Mesothelial cell of epicardium (in vitro differentiated cells): ENCODE measurements around the gene STIM1. TPM values are rescaled to one million over a fixed set of nuclear protein-coding genes. Genes with fewer than 3 reads are reported as not detected.

Experiments
- DNase-seq, 2 experiments: peaks; one replicate each; pipeline ENCODE4 v3.0.0; 2021; ENCODE audit warnings: low spot score in 2 of 2; ENCODE audit not compliant: unreplicated experiment in 2 of 2
- H3K27ac Mint-ChIP-seq: 2 replicates; pipeline ENCODE4 v1.8.0; 2021; ENCODE audit warnings: mixed read lengths
- H3K27me3 Mint-ChIP-seq: 2 replicates; pipeline ENCODE4 v1.8.0; 2021; ENCODE audit warnings: low read depth, mixed read lengths
- H3K36me3 Mint-ChIP-seq: 2 replicates; pipeline ENCODE4 v1.8.0; 2021; ENCODE audit warnings: mixed read lengths
- H3K4me1 Mint-ChIP-seq: 2 replicates; pipeline ENCODE4 v1.8.0; 2021; ENCODE audit warnings: mixed read lengths
- H3K4me3 Mint-ChIP-seq: 2 replicates; pipeline ENCODE4 v1.8.0; 2021; ENCODE audit warnings: mild to moderate bottlenecking, moderate library complexity, mixed read lengths
- H3K9me3 Mint-ChIP-seq: 2 replicates; pipeline ENCODE4 v1.8.0; 2021; ENCODE audit warnings: mixed read lengths
- CTCF ChIP-seq: fragments of 200-600 bp; sonication (generic); IDR thresholded peaks from one replicate; pipeline ENCODE4 v1.5.0; 2021; ENCODE audit warnings: antibody characterized with exemption; ENCODE audit not compliant: unreplicated experiment
- total RNA-seq: library from RNA; stranded (reverse); gene quantifications from 3 replicates; pipeline ENCODE4 v1.2.1, GENCODE V29; 2021

STIM1 gene
- total RNA-seq, 1 donor from 2014 or later, result 43.7 TPM

- H3K27ac Mint-ChIP-seq, result peak overlapping the region; percentile 54
- no peak for DNase-seq
- H3K27me3 Mint-ChIP-seq, result no peaks in the 10 kb centered on the region
- TF ChIP-seq CTCF, result no peak
- peaks cover 2% of the 10 kb centered on the region for H3K36me3 Mint-ChIP-seq
- H3K4me3 Mint-ChIP-seq, result no peak overlapping the region
- H3K9me3 Mint-ChIP-seq, result no peaks in the 10 kb centered on the region
- H3K4me1 Mint-ChIP-seq, result peaks cover 44% of the 10 kb centered on the region
Measured at GRCh38 chr11:4074266-4074665, 218.8 kb downstream of the STIM1 start.

- Mint-ChIP-seq H3K27ac (peak overlapping the region; percentile 4), H3K4me1 (peaks cover 32% of the 10 kb centered on the region), H3K36me3 (peaks cover 4% of the 10 kb centered on the region), H3K27me3 (no peaks in the 10 kb centered on the region), H3K4me3 (no peak overlapping the region), H3K9me3 (no peaks in the 10 kb centered on the region)
- no peak for DNase-seq
- no peak for TF ChIP-seq CTCF
Measured at GRCh38 chr11:4076774-4077173, 221.3 kb downstream of the STIM1 start.

GRCh38 chr11:4083198-4083597, 227.7 kb downstream of the STIM1 start:
- H3K27ac Mint-ChIP-seq, result peak overlapping the region; percentile 55

GRCh38 chr11:4084406-4085125, 229.1 kb downstream of the STIM1 start:
- peak overlapping the region; percentile 55 for H3K27ac Mint-ChIP-seq

More at GRCh38 chr11:4083198-4083597, 227.7 kb downstream of the STIM1 start:
- Mint-ChIP-seq H3K27me3 (no peaks in the 10 kb centered on the region), H3K4me3 (no peak overlapping the region), H3K36me3 (peaks cover 13% of the 10 kb centered on the region), H3K4me1 (peaks cover 26% of the 10 kb centered on the region), H3K9me3 (no peaks in the 10 kb centered on the region)
- DNase-seq, result no peak
- TF ChIP-seq CTCF, result no peak

GRCh38 chr11:4085575-4085974, 230.1 kb downstream of the STIM1 start:
- no peak for DNase-seq
- no peak overlapping the region for H3K27ac Mint-ChIP-seq
- TF ChIP-seq CTCF, result no peak
- no peaks in the 10 kb centered on the region for H3K27me3 Mint-ChIP-seq
- H3K9me3 Mint-ChIP-seq, result no peaks in the 10 kb centered on the region
- peaks cover 26% of the 10 kb centered on the region for H3K4me1 Mint-ChIP-seq
- peaks cover 13% of the 10 kb centered on the region for H3K36me3 Mint-ChIP-seq
- no peak overlapping the region for H3K4me3 Mint-ChIP-seq

More at GRCh38 chr11:4084406-4085125, 229.1 kb downstream of the STIM1 start:
- Mint-ChIP-seq H3K36me3 (peaks cover 13% of the 10 kb centered on the region), H3K27me3 (no peaks in the 10 kb centered on the region), H3K4me3 (no peak overlapping the region), H3K4me1 (peaks cover 26% of the 10 kb centered on the region), H3K9me3 (no peaks in the 10 kb centered on the region)
- DNase-seq, result no peak
- no peak for TF ChIP-seq CTCF
